HG02642 (cell line): Measurements from ENCODE around the gene YIF1B.
A peak's percentile ranks its signal among the peaks of the same experiment; 100 is the strongest.

ENCODE experiments used
- ATAC-seq: cut with Tn5 transposase; IDR thresholded peaks from one replicate; pipeline ENCODE4 v1.9.1; 2021; ENCODE audit warnings: mild to moderate bottlenecking; ENCODE audit not compliant: unreplicated experiment, poor library complexity

YIF1B gene

DNA sequence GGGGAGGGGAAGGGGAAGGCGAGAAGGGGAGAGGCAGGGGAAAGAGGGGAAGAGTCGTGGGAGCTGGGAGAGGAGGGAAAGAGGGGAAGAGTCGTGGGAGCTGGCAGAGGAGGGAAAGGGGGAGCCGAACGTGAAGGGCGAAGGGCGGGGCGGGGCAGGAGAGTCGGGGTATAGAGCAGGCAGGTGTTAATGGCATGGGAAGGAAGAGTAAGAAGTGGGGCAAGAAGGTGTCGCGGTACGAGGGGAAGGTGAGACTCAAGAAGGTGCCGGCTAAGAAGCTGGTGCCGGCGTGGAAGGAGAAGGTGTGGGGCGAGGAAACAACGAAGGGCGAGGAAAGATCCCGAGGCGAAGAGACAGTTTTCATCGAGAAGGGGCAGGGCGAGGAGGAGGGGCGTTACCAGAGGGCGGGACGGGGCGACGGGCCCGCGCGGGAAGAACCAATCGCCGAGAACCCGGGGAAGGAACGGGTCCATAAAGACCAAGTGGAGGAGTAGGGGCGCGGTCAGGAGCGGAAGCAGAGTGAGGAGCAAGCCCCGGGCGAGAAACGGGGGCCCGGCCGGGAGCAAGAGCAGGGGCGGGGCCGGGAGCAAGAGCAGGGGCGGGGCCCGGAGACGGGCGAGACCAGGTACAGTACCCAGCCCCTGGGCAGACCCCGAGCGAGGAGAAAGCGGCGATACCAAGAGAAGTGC, 20.3 kb upstream of the YIF1B start:
- ATAC-seq, result peak; percentile 76

DNA sequence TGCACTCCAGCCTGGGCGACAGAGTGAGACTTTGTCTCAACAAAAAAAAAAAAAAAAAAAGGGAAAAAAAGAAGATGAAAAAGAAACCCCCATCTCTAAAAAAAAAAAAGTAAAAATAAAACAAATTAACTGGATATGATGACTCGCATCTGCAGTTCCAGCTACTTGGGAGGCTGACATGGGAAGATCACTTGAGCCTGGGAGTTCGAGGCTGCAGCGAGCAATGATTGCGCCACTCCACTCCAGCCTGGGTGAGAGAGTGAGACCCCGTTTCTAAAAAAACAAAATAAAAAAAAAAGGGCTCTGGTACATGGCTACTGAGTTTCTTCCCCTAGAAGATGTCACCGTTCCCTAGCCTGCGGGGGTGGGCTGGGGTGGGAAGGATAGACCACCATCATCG, 17.5 kb upstream of the YIF1B start:
- ATAC-seq, result no peak

DNA sequence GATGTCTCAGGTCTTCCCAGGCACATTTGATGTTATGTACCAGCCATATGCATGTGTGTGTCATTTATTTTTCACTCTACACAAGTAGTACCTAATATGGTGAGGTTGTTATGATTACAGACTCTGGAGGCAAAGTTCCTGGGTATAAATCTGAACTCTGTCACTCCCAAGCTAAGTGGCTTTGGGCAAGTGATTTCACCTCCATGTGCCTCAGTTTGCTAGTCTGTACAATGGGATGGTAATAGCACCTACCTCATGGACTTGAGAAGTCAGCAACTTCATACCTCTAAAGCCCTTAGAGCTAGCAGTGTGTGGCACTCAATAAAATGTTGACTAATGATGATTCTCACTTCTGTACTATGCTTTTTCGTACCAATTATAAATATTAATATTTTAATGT, 16.0 kb upstream of the YIF1B start:
- no peak for ATAC-seq

DNA sequence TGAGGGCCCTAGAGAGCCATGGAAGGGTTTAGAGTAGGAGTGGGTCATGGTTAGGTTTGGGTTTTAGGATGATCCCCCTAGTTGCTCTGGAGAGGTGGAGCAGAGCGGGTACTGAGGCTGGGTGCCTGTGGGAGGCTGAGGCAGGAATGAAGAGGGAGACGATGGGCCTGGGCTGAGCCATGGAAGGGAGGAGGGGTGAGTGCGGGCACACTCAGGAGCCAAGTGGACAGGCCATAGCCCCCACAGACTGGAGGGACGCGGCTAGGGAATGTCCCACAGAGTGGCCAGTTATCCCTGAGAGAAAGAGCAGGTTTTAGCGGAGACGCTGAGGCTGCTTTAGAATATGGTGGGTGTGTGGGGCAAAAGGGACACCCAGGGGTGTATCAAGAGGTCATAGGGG, 13.9 kb upstream of the YIF1B start:
- ATAC-seq, result no peak

DNA sequence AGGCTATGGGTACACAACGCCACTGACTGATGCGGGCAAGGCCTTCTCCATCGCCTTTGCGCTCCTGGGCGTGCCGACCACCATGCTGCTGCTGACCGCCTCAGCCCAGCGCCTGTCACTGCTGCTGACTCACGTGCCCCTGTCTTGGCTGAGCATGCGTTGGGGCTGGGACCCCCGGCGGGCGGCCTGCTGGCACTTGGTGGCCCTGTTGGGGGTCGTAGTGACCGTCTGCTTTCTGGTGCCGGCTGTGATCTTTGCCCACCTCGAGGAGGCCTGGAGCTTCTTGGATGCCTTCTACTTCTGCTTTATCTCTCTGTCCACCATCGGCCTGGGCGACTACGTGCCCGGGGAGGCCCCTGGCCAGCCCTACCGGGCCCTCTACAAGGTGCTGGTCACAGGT, 10.8 kb upstream of the YIF1B start:
- ATAC-seq, result no peak

DNA sequence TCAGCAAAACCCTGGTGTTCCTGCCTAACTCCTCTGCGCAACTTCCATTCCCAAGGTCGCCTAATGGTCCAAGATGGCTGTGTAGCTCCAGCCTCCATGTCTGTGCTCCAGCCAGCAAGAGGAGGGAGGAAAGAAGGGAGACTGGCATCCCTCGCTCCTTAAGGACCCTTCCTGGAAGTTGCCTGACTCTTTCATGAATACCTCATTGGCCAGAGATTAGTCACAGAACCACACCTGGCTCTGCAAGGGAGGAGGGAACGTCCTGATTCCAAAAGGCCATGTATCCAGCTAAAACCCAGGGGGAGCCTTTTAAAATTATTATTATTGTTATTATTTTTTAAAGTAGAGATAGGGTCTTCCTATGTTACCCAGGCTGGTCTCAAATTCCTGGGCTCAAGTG, 8.7 kb upstream of the YIF1B start:
- no peak for ATAC-seq

DNA sequence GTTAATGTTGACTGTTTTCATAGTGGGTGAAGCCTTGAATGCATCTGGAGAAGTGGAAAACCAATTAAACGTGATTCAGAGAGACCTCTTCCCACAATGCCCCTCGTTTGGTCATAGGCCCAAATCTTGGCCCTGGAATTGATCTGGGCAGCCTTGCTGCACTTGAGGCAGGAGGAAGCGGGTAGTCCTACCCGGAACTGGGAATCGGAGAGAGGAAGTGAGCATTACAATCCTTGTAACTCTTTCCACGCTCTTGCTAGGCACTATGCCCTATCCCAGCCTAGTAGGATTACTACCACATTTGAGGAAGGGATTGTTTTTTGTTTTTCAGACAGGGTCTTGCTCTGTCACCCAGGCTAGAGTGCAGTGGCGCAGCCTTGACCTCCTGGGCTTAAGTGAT, 7.5 kb upstream of the YIF1B start:
- no peak for ATAC-seq

DNA sequence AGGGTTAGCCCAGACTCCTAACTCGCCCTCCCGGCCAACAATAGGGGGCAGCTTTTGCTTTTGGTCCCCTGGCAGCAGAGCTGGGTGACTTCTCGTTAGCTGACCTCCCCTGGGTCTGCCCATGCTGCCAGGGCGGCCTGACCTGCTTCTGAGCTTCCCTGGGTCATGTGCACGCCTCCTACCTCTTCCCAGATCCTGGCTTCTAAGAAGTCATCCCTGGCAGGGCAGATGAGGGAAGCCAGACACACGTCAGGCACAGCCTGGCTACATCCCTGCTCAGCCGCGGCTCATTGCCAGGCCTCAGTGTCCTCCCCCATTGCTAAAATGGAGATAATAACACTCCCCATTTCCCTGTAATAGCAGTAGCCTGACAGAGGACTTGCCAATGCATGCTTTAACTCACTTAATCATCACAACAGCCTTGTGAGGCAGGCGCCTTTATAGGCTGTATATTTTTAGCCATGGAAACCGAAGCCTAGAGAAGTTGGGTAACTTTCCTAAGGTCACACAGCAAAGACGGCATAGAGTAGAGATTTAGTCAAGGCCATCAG, 6.0 kb upstream of the YIF1B start:
- no peak for ATAC-seq

DNA sequence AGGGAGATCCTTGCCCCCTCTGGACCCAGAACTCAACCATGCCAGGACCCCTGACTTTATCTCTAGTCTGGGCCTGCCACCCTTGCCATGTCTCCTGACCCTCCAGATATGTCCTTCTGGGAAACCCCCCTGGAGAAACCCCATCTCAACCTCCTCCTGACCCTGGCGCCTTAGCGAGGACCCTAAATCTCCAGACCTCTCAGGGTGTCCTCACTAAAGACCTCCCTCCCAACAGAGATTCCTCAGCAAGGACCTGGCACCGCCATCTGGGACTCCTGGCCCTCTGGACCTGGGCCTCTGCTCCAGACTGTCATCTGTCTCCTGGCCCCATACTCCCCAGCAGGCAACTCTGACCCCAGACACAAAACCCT, 5.2 kb upstream of the YIF1B start:
- ATAC-seq, result no peak

DNA sequence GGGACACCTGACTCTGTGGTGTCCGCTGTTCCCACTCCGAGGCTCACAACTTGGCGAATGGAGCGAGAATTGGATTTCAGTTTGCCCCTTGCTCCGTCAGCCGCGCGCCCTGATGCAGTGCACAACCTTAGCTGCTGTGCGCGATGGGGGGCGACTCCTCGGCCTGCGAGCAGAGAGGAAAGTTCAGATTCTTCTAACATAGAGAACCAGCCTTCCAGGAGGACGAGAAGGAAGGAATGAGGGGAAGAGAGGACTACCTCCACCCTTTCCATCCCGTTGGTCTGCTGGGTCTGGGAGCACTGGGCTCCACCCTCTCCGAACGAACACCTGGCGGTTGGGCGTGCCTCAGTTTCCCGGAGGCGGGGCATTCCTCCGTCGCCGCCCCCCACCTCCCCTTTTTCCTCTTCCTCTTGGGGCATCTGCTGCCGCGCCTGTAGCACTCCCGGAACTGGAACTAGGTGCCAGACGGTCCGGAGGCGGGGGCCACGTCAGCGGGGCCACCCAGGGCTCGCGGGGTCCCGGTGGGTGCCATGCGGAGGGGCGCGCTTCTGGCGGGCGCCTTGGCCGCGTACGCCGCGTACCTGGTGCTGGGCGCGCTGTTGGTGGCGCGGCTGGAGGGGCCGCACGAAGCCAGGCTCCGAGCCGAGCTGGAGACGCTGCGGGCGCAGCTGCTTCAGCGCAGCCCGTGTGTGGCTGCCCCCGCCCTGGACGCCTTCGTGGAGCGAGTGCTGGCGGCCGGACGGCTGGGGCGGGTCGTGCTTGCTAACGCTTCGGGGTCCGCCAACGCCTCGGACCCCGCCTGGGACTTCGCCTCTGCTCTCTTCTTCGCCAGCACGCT, 3.9 kb upstream of the YIF1B start, which contains the start of gene KCNK6:
Gene KCNK6, plus strand, starts transcription at position 425 of the 838 bp plus-strand sequence. Its CDS starts 106 bp downstream, at position 531.
- no peak for ATAC-seq

DNA sequence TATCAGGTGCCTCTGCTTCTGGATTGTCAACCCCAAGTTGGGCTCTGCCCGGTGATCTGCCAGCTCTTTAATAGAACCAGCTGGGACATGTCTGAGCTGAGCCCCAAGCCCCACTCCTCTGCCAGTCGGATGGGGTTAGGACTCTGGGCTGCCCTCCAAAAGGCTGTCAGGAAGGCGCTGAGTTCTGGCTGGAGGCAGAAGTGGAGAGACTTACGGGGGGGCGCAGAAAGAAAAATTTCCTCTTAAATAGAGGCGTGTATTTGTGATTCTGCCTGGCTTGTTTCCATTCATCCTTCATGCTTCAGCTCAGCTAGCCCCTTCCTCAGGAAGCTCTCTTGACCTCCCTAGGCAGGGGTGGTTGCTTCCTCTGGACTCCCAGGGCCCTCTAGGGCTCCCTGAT, 2.9 kb upstream of the YIF1B start:
- ATAC-seq, result no peak

DNA sequence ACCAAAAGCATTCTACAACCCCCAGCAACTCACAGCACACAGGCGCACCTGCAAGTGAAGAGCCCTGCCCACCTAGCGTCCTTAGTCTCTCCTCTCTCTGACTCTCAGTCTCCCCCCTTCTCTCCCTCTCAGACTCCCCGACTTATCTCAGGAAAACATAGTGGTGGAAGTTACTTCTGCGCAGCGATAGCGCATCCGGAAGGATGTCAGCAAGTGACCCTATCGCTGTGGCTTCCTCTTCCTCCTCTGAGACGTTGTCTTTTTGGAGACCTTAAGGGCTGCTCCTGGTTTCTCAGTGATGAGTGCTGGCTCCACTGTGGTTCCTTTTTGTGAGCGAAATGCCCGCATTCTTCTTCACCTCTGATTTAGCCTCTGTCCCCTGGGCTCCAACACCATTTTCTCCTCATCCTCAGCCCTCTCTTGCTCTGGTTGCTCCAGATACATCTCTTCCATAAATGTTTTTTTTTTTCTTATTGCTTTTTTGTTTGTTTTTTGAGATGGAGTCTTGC, 1.4 kb upstream of the YIF1B start:
- no peak for ATAC-seq

DNA sequence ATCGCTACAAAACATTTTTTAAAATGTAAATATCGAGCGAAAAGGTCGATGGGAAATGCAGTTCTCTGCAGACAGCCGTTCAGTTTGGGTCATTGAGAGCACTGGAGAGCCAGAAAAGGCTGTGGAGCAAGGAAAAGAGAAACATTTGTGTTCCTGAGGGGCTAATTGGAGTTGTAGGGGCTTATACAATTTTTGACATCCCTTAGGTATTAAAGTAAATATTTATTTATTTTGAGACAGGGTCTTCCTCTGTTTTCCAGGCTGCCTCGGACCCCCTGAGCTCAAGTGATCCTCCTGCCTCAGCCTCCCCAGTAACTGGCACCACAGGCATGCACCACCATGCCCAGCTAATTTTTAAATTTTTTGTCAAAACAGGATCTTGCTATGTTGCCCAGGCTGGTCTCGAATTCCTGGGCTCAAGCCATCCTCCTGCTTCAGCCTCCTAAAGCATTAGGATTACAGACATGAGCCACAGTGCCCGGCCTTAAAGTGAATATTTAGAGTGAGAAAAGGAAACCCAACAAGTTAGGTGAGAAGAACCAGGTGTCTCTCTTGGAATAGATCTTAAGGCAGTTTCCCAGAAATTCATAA, 825 bp upstream of the YIF1B start:
- ATAC-seq, result no peak

DNA sequence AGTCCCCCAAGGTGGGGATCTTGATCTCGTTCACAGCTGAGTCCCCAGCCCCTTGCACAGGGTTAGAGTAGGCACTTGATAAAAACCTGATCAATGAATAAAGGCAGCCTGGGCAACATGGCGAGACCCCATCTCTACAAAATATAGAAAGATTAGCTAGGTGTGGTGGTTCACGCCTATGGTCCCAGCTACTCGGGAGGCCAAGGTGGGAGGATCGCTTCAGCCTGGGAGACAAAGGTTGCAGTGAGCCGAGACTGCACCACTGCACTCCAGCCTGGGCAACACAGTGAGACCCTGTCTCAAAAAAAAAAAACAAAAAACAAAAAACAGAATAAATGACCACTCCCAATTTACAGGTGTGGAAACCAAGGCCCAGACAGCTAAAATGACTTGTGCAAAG, 4.8 kb downstream of the YIF1B start:
- no peak for ATAC-seq

DNA sequence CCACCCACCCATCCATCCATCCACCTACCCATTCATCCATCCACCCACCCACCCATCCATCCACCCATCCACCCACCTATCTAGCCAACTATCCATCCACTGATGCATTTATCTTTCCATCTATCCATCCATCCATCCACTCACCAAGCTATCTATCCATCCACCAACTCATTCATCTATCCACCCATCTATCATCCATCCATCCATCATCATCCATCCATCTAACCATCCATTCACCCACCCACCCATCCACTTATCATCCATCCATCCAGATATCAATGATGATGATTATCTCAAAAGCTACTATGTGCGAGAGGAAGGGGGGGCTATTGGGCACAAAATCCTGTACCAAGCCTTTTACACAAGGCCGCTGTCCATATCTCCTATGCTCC, 5.5 kb downstream of the YIF1B start:
- ATAC-seq, result no peak

DNA sequence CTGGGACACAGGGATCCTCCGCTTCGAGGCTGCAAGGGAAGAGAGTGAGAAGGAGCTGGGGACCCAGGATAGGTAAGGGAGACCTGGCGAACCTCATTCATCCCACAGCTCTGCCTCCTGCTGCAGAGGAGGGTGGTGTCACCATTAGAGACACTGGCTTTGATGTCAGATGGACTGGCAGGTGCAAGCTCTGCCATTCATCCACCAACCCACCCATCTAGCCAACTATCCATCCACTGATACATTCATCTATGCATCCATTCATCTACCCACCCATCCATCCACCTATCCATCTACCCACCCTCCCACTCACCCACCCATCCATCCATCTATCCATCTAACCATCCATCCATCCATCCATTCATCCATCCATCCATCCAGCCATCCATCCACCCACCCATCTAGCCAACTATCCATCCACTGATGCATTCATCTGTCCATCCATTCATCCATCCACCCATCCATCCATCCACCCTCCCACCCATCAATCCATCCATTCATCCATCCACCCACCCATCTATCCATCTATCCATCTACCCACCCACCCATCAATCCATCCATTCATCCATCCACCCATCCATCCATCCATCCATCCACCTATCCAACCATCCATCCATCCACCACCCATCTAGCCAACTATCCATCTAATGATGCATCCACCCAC, 6.0 kb downstream of the YIF1B start:
- ATAC-seq, result no peak

DNA sequence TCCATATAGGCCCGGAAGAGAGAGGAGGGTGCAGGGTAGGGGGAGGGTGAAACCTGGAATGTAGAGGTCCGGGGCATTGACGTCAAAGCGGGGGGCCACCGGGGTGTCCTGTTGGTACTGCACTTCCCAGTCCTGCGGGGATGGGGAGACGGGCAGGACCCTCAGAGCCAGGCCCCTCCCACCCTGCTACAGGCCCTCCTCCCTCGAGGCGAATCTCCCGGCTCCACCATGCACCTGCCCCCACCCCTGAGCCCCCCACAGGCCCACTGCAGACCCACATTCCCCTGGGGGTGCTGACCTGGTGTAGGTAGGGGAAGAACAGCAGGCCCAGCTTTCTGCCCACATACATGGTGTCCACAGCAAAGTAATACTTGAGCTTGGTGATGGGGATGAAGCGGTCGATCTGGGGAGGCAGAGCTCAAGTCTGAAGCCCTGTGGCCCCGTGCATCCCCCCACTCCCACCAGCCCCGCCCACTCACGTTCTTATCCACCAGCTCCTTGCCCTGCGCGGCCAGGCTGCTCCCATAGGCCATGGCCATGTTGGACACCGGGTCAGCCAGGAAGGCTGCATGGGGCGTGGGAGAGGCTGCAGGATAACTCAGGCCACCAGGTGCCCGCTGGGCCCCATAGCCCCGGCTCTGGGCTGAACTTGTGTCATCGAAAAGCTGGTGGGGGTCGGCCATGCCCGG, 6.7 kb downstream of the YIF1B start:
- ATAC-seq, result no peak

DNA sequence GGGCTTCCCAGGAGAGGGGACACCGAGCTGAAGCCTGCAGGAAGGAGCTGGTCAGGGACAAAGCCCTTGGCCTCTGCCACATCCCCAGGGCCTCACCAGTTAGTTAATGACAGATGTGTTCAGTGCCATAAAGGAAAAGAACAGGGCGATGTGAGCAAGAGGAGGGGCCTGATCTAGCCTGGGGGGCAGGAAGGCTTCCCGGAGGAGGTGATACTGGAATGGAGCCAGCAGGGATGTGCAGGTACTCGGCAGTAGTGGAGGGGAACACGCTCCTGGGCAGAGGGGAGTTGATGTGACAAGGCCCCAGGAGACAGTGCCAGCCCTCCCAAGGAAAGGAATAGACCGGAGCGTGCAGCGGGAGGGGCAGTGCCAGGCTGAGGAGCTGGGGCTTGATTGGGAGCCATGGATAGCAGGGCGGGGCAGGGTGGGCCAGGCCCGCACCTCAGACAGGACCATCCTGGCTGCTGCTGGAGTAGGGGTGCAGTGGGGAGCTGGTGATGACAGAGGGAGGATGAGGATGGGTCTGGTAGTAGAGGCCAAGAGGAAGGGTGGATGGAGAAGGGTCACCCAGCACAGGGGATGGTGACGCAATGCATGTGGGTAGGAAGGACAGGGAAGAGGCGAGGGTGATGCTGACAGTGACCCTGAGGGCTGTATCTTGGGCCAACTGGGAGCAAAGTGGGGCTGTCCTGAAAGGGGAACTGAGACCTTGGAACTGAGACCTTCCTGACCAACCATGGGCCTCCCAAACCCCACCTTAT, 7.6 kb downstream of the YIF1B start:
- no peak for ATAC-seq

DNA sequence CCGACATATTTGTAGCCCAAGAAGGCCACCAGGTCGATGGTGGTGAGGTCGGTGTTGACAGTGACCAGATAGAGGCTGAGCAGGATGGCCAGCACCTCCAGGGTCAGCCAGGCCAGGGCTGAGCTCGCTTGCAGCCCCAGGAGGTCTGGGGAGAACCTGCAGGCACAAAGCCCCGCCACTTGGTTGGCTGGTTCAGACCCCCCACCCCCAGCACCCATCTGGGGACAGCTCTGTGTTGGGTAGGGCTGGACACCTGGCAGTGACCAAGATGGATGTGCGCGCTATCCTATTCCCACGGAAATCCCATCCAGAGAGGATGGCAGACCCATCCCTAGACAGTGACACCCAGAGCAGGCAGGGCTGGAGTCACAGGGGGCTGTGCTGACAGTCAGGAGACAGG, 8.2 kb downstream of the YIF1B start:
- no peak for ATAC-seq
